ENCODE results near the gene RPS6KC1. TPM values are rescaled to one million over a fixed set of nuclear protein-coding genes. Genes with fewer than 3 reads are reported as not detected.

Gene RPS6KC1
- polyA plus RNA-seq, 3 donors, result 8.9 to 16.0 (median 11.4) TPM

GRCh38 chr1:213200630-213201029, 149.6 kb downstream of the RPS6KC1 start:
- no peaks in the 10 kb centered on the region for H3K27me3 Mint-ChIP-seq (ENCODE audit: low read depth in 3 of 3)
- H3K36me3 ChIP-seq (replicated peaks in 1 of 2; ENCODE audit: control insufficient read depth in 1 of 2, insufficient read depth in 2 of 2, low read length in 2 of 2), result peaks cover 10 to 43% of the 10 kb centered on the region in 2 donors
- intact Hi-C loops (cut with micrococcal nuclease), result no loop called here

GRCh38 chr1:213201380-213202155, 150.5 kb downstream of the RPS6KC1 start:
- Histone ChIP-seq H4K20me1 (ENCODE audit: insufficient read depth, low read length) (no peaks in the 10 kb centered on the region), H3K9me3 (replicated peaks in 1 of 2; ENCODE audit: control insufficient read depth in 1 of 2, insufficient read depth in 1 of 2, low read length in 2 of 2) (peaks cover 4 to 23% of the 10 kb centered on the region in 2 donors), H3K9ac (ENCODE audit: insufficient read depth, low read length, poor library complexity, severe bottlenecking) (no peak overlapping the region), H3K79me2 (ENCODE audit: insufficient read depth, low read length) (no peaks in the 10 kb centered on the region), H3K4me3 (replicated peaks in 1 of 3; ENCODE audit: low read depth in 2 of 3, low read length in 3 of 3) (no peak overlapping the region), H3K27ac (ENCODE audit: low read depth in 1 of 2, low read length in 2 of 2) (no peak overlapping the region), H2AFZ (ENCODE audit: insufficient read depth, low read depth, low read length, poor library complexity, severe bottlenecking) (no peak overlapping the region), H3K4me1 (ENCODE audit: control insufficient read depth in 1 of 2, insufficient read depth in 2 of 2, low read length in 2 of 2) (no peaks in the 10 kb centered on the region), H3K4me2 (replicated peaks; ENCODE audit: extremely low read depth, low read length, poor library complexity, severe bottlenecking) (no peak overlapping the region), H3K27me3 (ENCODE audit: control insufficient read depth in 2 of 2, insufficient read depth in 2 of 2, low read length in 2 of 2) (no peaks in the 10 kb centered on the region), H3K36me3 (replicated peaks in 1 of 2; ENCODE audit: control insufficient read depth in 1 of 2, insufficient read depth in 2 of 2, low read length in 2 of 2) (peaks cover 10 to 50% of the 10 kb centered on the region in 2 donors)
- no peak for TF ChIP-seq CTCF (IDR thresholded peaks at IDR 0.05)
- intact Hi-C loops (cut with micrococcal nuclease), result no loop called here
- Mint-ChIP-seq H3K4me3 (no peak overlapping the region), H3K9me3 (peaks cover 15 to 33% (median 22%) of the 10 kb centered on the region in 7 donors), H3K27me3 (ENCODE audit: low read depth in 3 of 3) (no peaks in the 10 kb centered on the region), H3K36me3 (peaks cover 41 to 44% of the 10 kb centered on the region in 2 donors), H3K4me1 (no peaks in the 10 kb centered on the region), H3K27ac (no peak overlapping the region)
- no CpG with 5 or more reads among the region's 1 CpG for WGBS (ENCODE audit: insufficient coverage)
- no peak for DNase-seq

More at GRCh38 chr1:213200630-213201029, 149.6 kb downstream of the RPS6KC1 start:
- no CpG with 5 or more reads among the region's 3 CpGs for WGBS (ENCODE audit: insufficient coverage)
- no peak for TF ChIP-seq CTCF (IDR thresholded peaks at IDR 0.05)
- no peaks in the 10 kb centered on the region for H4K20me1 ChIP-seq (ENCODE audit: insufficient read depth, low read length)
- H3K27me3 ChIP-seq (ENCODE audit: control insufficient read depth in 2 of 2, insufficient read depth in 2 of 2, low read length in 2 of 2), result no peaks in the 10 kb centered on the region
- H3K27ac ChIP-seq (ENCODE audit: low read depth in 1 of 2, low read length in 2 of 2), result no peak overlapping the region
- H3K79me2 ChIP-seq (ENCODE audit: insufficient read depth, low read length), result no peaks in the 10 kb centered on the region
- H3K4me3 Mint-ChIP-seq, result no peak overlapping the region
- no peak overlapping the region for H3K4me2 ChIP-seq (replicated peaks; ENCODE audit: extremely low read depth, low read length, poor library complexity, severe bottlenecking)
- H3K36me3 Mint-ChIP-seq, result peaks cover 40 to 42% of the 10 kb centered on the region in 2 donors
- H3K9me3 Mint-ChIP-seq, result peaks cover 15 to 35% (median 24%) of the 10 kb centered on the region in 7 donors
- H2AFZ ChIP-seq (ENCODE audit: insufficient read depth, low read depth, low read length, poor library complexity, severe bottlenecking), result no peak overlapping the region
- no peaks in the 10 kb centered on the region for H3K4me1 Mint-ChIP-seq
- peak overlapping the region in 1 of 7 donors; percentile 38 for H3K27ac Mint-ChIP-seq
- H3K9ac ChIP-seq (ENCODE audit: insufficient read depth, low read length, poor library complexity, severe bottlenecking), result no peak overlapping the region
- H3K4me3 ChIP-seq (replicated peaks in 1 of 3; ENCODE audit: low read depth in 2 of 3, low read length in 3 of 3), result no peak overlapping the region
- no peaks in the 10 kb centered on the region for H3K4me1 ChIP-seq (ENCODE audit: control insufficient read depth in 1 of 2, insufficient read depth in 2 of 2, low read length in 2 of 2)
- peaks cover 4 to 23% of the 10 kb centered on the region in 2 donors for H3K9me3 ChIP-seq (replicated peaks in 1 of 2; ENCODE audit: control insufficient read depth in 1 of 2, insufficient read depth in 1 of 2, low read length in 2 of 2)
- DNase-seq, result no peak
